ENCODE measurements around the gene BCL7C.

- TF ChIP-seq CTCF (IDR thresholded peaks at IDR 0.05) (no peak), POLR2A (IDR thresholded peaks at IDR 0.05) (no peak)
Measured at GRCh38 chr16:30921459-30921747, 27.5 kb upstream of the BCL7C start.

All from testis (tissue), 2 donors.